Adrenal gland (tissue), 12 donors: ENCODE data around the gene IL1RAPL1. TPM values are rescaled to one million over a fixed set of nuclear protein-coding genes. Genes with fewer than 3 reads are reported as not detected.
A peak's percentile ranks its signal among the peaks of the same experiment; 100 is the strongest.

Experiments
- DNase-seq, 7 donors: peaks; one replicate each; pipeline ENCODE4 v3.0.0-alpha.2; 2019 to 2020
- H3K27ac ChIP-seq, 5 donors: fragments of 200-600 bp; sonication (generic) in 4 of 5; 1 replicate in 3 of 5; 2 replicates in 2 of 5; pipeline versions ENCODE4 v1.5.1 to v1.8.0; 2016 to 2020; ENCODE audit warnings: mild to moderate bottlenecking in 1 of 5
- H3K27me3 ChIP-seq: fragments of 200-600 bp; 2 replicates; pipeline ENCODE4 v1.8.0; 2021
- H3K36me3 ChIP-seq, 2 donors: fragments of 200-600 bp; replicated peaks in 1 of 2; 1 replicate in 1 of 2; 2 replicates in 1 of 2; pipeline versions ENCODE4 v1.5.1 to v1.8.0; 2018 to 2022
- H3K4me1 ChIP-seq, 2 donors: fragments of 200-600 bp; replicated peaks in 1 of 2; 1 replicate in 1 of 2; 2 replicates in 1 of 2; pipeline versions ENCODE4 v1.5.1 to v1.8.0; 2018 to 2021
- H3K4me3 ChIP-seq, 4 donors: fragments of 200-600 bp; sonication (generic) in 3 of 4; one replicate each; pipeline ENCODE4 v1.5.1; 2016 to 2018
- H3K9me3 ChIP-seq, 3 donors: fragments of 200-600 bp; sonication (generic) in 1 of 3; replicated peaks in 1 of 3; 1 replicate in 2 of 3; 2 replicates in 1 of 3; pipeline versions ENCODE4 v1.5.1 to v1.8.0; 2016 to 2021
- CTCF ChIP-seq, 6 experiments: fragments of 450-650 bp in 4 of 6; fragments of 200-600 bp in 2 of 6; sonication (generic) in 1 of 6; IDR thresholded peaks; 1 replicate in 5 of 6; 2 replicates in 1 of 6; pipeline versions ENCODE4 v1.5.1 to v1.8.0; 2016 to 2021; ENCODE audit warnings: antibody characterized with exemption in 6 of 6, mild to moderate bottlenecking in 2 of 6, moderate library complexity in 1 of 6
- POLR2A ChIP-seq, 2 donors: fragments of 450-650 bp; IDR thresholded peaks; one replicate each; pipeline ENCODE4 v1.6.1; 2017; ENCODE audit warnings: antibody characterized with exemption in 2 of 2, mild to moderate bottlenecking in 2 of 2, moderate library complexity in 1 of 2
- WGBS, 4 donors: extraction: QIAGEN DNeasy Blood & Tissue Kit in 2 of 4; methylation state at CpG; one replicate each; pipeline versions ENCODE4 v1.1.5 to v1.1.7; 2013 to 2017; 5-methylcytosine and 5-hydroxymethylcytosine counted together
- intact Hi-C, 2 donors: fragments of 100-400 bp; cut with DNase I; formaldehyde crosslinking; loops; one replicate each; pipeline versions ENCODE4 v1.14.1 to v1.15.0; 2022 to 2023
- polyA plus RNA-seq, 3 donors: library from polyadenylated mRNA; stranded (reverse); fragments of 200-250 nt in 2 of 3; fragments of 350-450 nt in 1 of 3; fragmentation: Illumina TruSeq in 1 of 3; extraction: RNeasy Lipid Tissue Mini Kit (QIAGEN cat#74804) in 1 of 3; gene quantifications; one replicate each; pipeline ENCODE4 v1.2.3, GENCODE V29; 2013 to 2014
- total RNA-seq, 9 donors: library from RNA; depleted of rRNA in 4 of 9; stranded (reverse); fragments of >200 nt in 4 of 9; fragments of 120-200 nt in 1 of 9; fragmentation: NEBNext Ultra II Directional in 1 of 9; extraction: Animal tissue kit (Norgen Biotek cat#: 25700) in 1 of 9; gene quantifications; one replicate each; pipeline versions ENCODE4 v1.1.0 to v1.2.4, GENCODE V29; 2013 to 2023
- donor health status: healthy with polysubstance abuse.
- donor health status: Bipolar disorder and iron deficiency.
- donor health status: DM: yes; HTN: yes; CAD: no.
- donor health status: DM: no; HTN: no; CAD: no.
- donor health status: DM: no; HTN: no; CAD: no.
- donor health status: DM: yes; HTN: yes; CAD: no.

Gene IL1RAPL1
- total and polyA plus RNA-seq, 12 donors: 1.1 TPM; not detected in 11

DNA sequence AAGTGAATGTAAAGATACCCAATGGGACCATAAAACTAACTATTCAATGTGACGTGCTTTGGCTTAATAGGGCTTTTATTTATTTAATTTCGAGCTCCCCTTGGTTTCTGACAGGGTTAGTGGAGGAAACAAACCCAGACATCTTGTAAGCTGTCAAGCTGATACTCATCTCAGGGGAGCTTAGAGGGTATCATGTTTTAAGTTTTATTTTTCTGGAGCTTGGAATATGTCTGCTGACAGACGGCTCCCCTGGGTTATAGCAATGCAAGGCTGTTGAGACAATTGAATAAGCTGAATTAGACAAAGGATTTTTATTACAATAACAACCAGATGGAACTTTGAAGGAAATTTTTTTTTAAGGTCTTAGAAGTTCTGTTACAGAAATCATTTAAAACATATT is 456.5 kb downstream of the IL1RAPL1 start:
- no peak for DNase-seq
- H3K4me3 ChIP-seq: no peak overlapping the region
- TF ChIP-seq POLR2A (IDR thresholded peaks at IDR 0.05) (no peak), CTCF (IDR thresholded peaks at IDR 0.05) (no peak)
- H3K36me3 ChIP-seq: no peaks in the 10 kb centered on the region
- peaks cover 5% of the 10 kb centered on the region for H3K27me3 ChIP-seq
- H3K4me1 ChIP-seq: no peaks in the 10 kb centered on the region
- WGBS, 4 donors: 53 to 67% (median 62%) methylated on average over 3 of the region's 3 CpGs
- intact Hi-C loops: no loop called here
- H3K9me3 ChIP-seq: no peaks in the 10 kb centered on the region
- no peak overlapping the region for H3K27ac ChIP-seq

GRCh38 chrX:29044423-29045184 is 457.4 kb downstream of the IL1RAPL1 start:
- Histone ChIP-seq H3K9me3 (no peaks in the 10 kb centered on the region), H3K4me1 (no peaks in the 10 kb centered on the region), H3K27me3 (peaks cover 5% of the 10 kb centered on the region), H3K4me3 (no peak overlapping the region), H3K36me3 (no peaks in the 10 kb centered on the region), H3K27ac (no peak overlapping the region)
- intact Hi-C loops: no loop called here
- DNase-seq: no peak
- 43 to 51% (median 45%) methylated on average over 7 of the region's 7 CpGs for WGBS, 4 donors
- TF ChIP-seq CTCF (IDR thresholded peaks at IDR 0.05) (peak in 1 of 6 experiments; percentile 19), POLR2A (IDR thresholded peaks at IDR 0.05) (no peak)

DNA sequence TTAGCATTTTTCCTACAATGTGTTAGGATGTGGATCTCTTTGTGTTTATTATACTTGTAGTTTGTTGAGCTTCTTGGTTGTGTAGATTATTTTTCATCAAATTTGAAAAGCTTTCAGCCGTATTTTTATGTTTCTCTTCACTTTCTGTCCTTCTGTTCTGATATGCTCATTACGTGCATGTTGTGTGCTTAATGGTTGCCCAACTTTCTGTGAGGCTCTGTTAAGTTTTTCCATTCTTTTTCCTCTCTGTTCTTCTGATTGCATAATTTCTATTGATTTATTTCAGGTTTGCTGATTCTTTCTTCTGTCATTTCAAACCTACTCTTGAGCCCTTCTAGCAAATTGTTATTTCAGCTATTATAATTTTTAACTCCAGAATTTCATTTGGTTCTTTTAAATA is 478.2 kb downstream of the IL1RAPL1 start:
- WGBS, 4 donors: 69 to 78% (median 73%) methylated on average over 2 of the region's 2 CpGs
- Histone ChIP-seq H3K4me3 (no peak overlapping the region), H3K9me3 (no peaks in the 10 kb centered on the region), H3K27ac (no peak overlapping the region), H3K36me3 (no peaks in the 10 kb centered on the region), H3K27me3 (peaks cover 4% of the 10 kb centered on the region), H3K4me1 (no peaks in the 10 kb centered on the region)
- TF ChIP-seq POLR2A (IDR thresholded peaks at IDR 0.05) (no peak), CTCF (IDR thresholded peaks at IDR 0.05) (no peak)
- no peak for DNase-seq
- intact Hi-C loops: no loop called here

DNA sequence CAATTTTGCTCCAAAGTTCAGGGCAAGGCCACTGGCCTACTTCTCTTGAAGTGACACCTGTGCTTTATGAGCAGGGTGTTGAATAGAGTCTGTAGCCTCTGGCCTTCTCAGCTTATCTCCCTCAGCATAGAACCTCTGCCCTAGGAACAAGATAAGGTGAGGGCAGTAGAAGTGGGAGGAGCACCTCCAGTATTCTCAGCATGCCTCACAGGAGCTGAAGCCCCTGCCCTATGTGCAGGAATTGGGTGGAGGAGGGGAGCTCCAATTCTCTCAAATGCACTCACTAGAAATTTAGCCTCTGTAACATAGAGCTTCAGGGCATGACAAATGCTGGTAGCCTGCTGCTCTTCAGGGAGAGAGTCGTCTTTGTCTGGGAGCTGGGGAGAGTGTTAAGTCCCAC is 479.3 kb downstream of the IL1RAPL1 start:
- Histone ChIP-seq H3K27me3 (peaks cover 4% of the 10 kb centered on the region), H3K9me3 (no peaks in the 10 kb centered on the region), H3K36me3 (no peaks in the 10 kb centered on the region), H3K4me3 (no peak overlapping the region), H3K4me1 (no peaks in the 10 kb centered on the region), H3K27ac (no peak overlapping the region)
- no peak for TF ChIP-seq CTCF (IDR thresholded peaks at IDR 0.05)
- TF ChIP-seq POLR2A (IDR thresholded peaks at IDR 0.05): no peak
- DNase-seq: no peak
- 44 to 60% (median 53%) methylated on average over 1 of the region's 1 CpG for WGBS, 4 donors
- intact Hi-C loops: no loop called here
